ENCODE measurements around the gene SGK1. TPM values are rescaled to one million over a fixed set of nuclear protein-coding genes. Genes with fewer than 3 reads are reported as not detected.
A peak's percentile ranks its signal among the peaks of the same experiment; 100 is the strongest.

Gene SGK1
- total RNA-seq, 2 experiments from 2014 or later, result 117 to 120 TPM

DNA sequence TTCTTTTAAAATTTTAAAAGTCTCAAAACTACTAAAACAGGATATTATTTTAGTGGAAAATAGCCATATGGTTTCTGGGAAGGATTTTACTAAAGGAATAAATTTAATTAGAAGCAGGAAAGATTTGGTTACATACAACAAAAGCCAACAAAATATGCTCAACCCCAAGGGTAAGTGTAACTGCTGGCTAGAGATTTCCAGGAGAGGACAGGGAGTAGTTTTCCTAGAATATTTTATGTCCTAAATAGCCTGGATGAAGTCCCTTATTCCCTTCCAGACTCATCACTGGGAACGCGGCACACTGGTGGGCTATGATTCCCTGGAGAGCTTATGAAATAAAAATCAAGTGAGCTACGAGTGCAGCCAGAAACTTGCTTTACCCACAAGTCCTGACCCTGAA is 66.6 kb downstream of the SGK1 start:
- intact Hi-C loops (cut with DNase I, micrococcal nuclease), result no loop called here
- Histone ChIP-seq H3K27ac (ENCODE audit: low read depth in 1 of 2, low read length in 2 of 2) (no peak overlapping the region), H3K36me3 (ENCODE audit: insufficient read depth, low read length) (no peaks in the 10 kb centered on the region), H3K4me3 (ENCODE audit: low read length) (no peak overlapping the region), H3K4me1 (ENCODE audit: insufficient read depth, low read length) (peaks cover 34% of the 10 kb centered on the region), H3K27me3 (ENCODE audit: control insufficient read depth in 1 of 2, insufficient read depth in 2 of 2, low read length in 2 of 2) (no peaks in the 10 kb centered on the region), H3K9me3 (ENCODE audit: control insufficient read depth in 1 of 2, insufficient read depth in 1 of 2, low read length in 2 of 2) (no peaks in the 10 kb centered on the region)
- peaks cover 43% of the 10 kb centered on the region for H3K4me1 Mint-ChIP-seq (ENCODE audit: low read depth)
- ChIA-PET CTCF (interaction anchor here (0.6 to 2.0 kb wide), 3 partner anchors 10 to 390 kb away, joined by 3 to 5 read pairs (median 3); no protein-coding TSS in a partner anchor), POLR2A (interaction anchor here (0.7 kb wide), 1 partner anchor 39 kb away, joined by 3 read pairs; no protein-coding TSS in a partner anchor)
- ATAC-seq (ENCODE audit: poor library complexity), result no peak
- TF ChIP-seq, protein P1, sequence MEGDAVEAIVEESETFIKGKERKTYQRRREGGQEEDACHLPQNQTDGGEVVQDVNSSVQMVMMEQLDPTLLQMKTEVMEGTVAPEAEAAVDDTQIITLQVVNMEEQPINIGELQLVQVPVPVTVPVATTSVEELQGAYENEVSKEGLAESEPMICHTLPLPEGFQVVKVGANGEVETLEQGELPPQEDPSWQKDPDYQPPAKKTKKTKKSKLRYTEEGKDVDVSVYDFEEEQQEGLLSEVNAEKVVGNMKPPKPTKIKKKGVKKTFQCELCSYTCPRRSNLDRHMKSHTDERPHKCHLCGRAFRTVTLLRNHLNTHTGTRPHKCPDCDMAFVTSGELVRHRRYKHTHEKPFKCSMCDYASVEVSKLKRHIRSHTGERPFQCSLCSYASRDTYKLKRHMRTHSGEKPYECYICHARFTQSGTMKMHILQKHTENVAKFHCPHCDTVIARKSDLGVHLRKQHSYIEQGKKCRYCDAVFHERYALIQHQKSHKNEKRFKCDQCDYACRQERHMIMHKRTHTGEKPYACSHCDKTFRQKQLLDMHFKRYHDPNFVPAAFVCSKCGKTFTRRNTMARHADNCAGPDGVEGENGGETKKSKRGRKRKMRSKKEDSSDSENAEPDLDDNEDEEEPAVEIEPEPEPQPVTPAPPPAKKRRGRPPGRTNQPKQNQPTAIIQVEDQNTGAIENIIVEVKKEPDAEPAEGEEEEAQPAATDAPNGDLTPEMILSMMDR (IDR thresholded peaks at IDR 0.05), result no peak
- H3K27me3 Mint-ChIP-seq, result no peaks in the 10 kb centered on the region
- H3K9me3 Mint-ChIP-seq, result no peaks in the 10 kb centered on the region
- no peak overlapping the region for H3K4me3 Mint-ChIP-seq
- H3K27ac Mint-ChIP-seq, result no peak overlapping the region
- no peak for DNase-seq
- no peaks in the 10 kb centered on the region for H3K36me3 Mint-ChIP-seq (ENCODE audit: low read depth)

DNA sequence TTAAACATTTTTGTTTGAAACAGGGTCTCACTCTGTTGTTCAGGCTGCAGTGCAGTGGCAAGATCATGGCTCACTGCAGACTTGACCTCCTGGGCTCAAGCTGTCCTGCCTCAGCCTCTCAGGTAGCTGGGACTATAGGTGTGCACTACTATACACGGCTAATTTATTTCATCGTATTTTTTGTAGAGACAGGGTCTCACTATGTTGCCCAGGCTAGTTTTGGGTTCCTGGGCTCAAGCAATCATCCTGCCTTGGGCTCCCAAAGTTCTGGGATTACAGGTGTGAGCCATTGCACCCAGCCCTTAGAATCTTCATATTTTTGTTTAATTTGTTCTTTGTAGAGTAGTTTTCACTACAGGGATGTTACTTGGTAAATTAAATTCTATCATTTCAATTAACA is 67.1 kb downstream of the SGK1 start:
- POLR2A ChIA-PET, result interaction anchor here (0.6 kb wide), 1 partner anchor 230 kb away, joined by 3 read pairs; no protein-coding TSS in a partner anchor
- Mint-ChIP-seq H3K4me3 (no peak overlapping the region), H3K4me1 (ENCODE audit: low read depth) (peaks cover 48% of the 10 kb centered on the region), H3K27ac (peak overlapping the region; percentile 86), H3K27me3 (no peaks in the 10 kb centered on the region), H3K9me3 (no peaks in the 10 kb centered on the region), H3K36me3 (ENCODE audit: low read depth) (no peaks in the 10 kb centered on the region)
- no peaks in the 10 kb centered on the region for H3K9me3 ChIP-seq (ENCODE audit: control insufficient read depth in 1 of 2, insufficient read depth in 1 of 2, low read length in 2 of 2)
- CTCF ChIA-PET, result interaction anchor here (0.6 to 1.4 kb wide), 2 partner anchors 69 to 72 kb away, joined by 3 read pairs; no protein-coding TSS in a partner anchor
- TF ChIP-seq, protein P1 (IDR thresholded peaks at IDR 0.05), result no peak
- peaks cover 39% of the 10 kb centered on the region for H3K4me1 ChIP-seq (ENCODE audit: insufficient read depth, low read length)
- no peak overlapping the region for H3K27ac ChIP-seq (ENCODE audit: low read depth in 1 of 2, low read length in 2 of 2)
- no peaks in the 10 kb centered on the region for H3K36me3 ChIP-seq (ENCODE audit: insufficient read depth, low read length)
- DNase-seq, result no peak
- ATAC-seq (ENCODE audit: poor library complexity), result no peak
- no peaks in the 10 kb centered on the region for H3K27me3 ChIP-seq (ENCODE audit: control insufficient read depth in 1 of 2, insufficient read depth in 2 of 2, low read length in 2 of 2)
- intact Hi-C loops (cut with DNase I, micrococcal nuclease), result no loop called here
- no peak overlapping the region for H3K4me3 ChIP-seq (ENCODE audit: low read length)

DNA sequence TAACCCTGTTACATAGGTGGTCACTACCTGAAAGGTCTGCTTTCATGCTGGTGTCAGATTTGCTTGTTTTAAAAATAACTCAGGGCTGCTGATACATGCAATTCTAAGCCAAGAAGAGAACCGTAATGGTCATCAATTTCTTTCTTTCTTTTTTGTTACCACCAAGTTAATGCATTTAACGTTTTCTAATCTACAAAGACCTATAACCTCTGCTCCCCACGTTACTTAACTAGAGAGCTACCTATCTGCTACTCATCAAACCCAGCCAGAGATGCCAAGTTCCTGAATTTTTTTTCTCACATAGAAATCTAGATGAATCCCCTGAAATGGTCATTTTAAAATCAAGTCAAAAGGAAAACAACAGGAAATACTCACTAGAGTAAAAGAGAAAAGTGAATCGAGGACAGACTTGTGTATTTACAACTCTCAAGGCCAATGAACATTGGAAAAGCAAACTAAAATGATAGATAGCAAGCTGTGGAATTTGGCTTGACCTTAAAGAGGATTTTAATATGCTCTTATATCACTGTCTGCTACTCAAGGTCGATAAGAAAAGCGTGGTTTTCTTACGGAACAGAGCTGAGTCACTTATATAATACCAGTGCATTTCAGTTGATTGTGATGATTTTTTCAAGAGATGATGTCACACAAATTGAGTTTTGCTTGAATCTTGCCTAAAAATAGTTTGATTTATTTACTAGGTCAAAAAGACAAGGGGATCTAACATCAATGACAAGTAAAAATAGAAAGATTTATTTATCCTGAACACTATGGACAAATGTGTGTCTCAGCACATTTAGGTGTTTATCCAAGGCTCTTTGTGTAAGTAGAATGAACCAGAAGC is 67.9 kb downstream of the SGK1 start:
- Mint-ChIP-seq H3K4me1 (ENCODE audit: low read depth) (peaks cover 56% of the 10 kb centered on the region), H3K9me3 (no peaks in the 10 kb centered on the region), H3K4me3 (peak overlapping the region; percentile 9), H3K36me3 (ENCODE audit: low read depth) (no peaks in the 10 kb centered on the region), H3K27ac (peak overlapping the region; percentile 86), H3K27me3 (no peaks in the 10 kb centered on the region)
- Histone ChIP-seq H3K4me1 (ENCODE audit: insufficient read depth, low read length) (peaks cover 46% of the 10 kb centered on the region), H3K36me3 (ENCODE audit: insufficient read depth, low read length) (no peaks in the 10 kb centered on the region), H3K4me3 (ENCODE audit: low read length) (no peak overlapping the region), H3K27ac (ENCODE audit: low read depth in 1 of 2, low read length in 2 of 2) (no peak overlapping the region), H3K9me3 (ENCODE audit: control insufficient read depth in 1 of 2, insufficient read depth in 1 of 2, low read length in 2 of 2) (no peaks in the 10 kb centered on the region), H3K27me3 (ENCODE audit: control insufficient read depth in 1 of 2, insufficient read depth in 2 of 2, low read length in 2 of 2) (no peaks in the 10 kb centered on the region)
- DNase-seq (peak in 2 of 14 experiments; percentile 22 to 41), ATAC-seq (ENCODE audit: poor library complexity) (no peak)
- ChIA-PET CTCF (interaction anchor here (0.6 to 2.7 kb wide), 3 partner anchors 68 to 391 kb away, joined by 3 to 7 read pairs (median 3); no protein-coding TSS in a partner anchor), POLR2A (interaction anchor here (0.6 to 3.4 kb wide), 2 partner anchors 72 to 231 kb away, joined by 3 to 18 read pairs; no protein-coding TSS in a partner anchor)
- TF ChIP-seq, protein P1 (IDR thresholded peaks at IDR 0.05), result no peak
- intact Hi-C loops (cut with DNase I, micrococcal nuclease), result loop anchor here (2.0 to 10.0 kb wide), 4 partner anchors 21 to 105 kb away; partner anchors contain the start of gene SGK1 (in 1 of the 2)

All from CD4-positive, alpha-beta T cell (primary cell).